ENCODE measurements around the gene GTF2E1.
"Not testable (repeated sequence)": the region's sequence is repeated elsewhere in the genome, so short reads cannot be mapped to it uniquely, and the experiment has no call there.

The GTF2E1 gene

GRCh38 chr3:120752865-120753264 is 10.3 kb downstream of the GTF2E1 start:
- no peak for DNase-seq (ENCODE audit: low read depth, low spot score)
- no peak overlapping the region for H3K4me3 ChIP-seq (ENCODE audit: low read depth, low read length)
- TF ChIP-seq, protein P1, sequence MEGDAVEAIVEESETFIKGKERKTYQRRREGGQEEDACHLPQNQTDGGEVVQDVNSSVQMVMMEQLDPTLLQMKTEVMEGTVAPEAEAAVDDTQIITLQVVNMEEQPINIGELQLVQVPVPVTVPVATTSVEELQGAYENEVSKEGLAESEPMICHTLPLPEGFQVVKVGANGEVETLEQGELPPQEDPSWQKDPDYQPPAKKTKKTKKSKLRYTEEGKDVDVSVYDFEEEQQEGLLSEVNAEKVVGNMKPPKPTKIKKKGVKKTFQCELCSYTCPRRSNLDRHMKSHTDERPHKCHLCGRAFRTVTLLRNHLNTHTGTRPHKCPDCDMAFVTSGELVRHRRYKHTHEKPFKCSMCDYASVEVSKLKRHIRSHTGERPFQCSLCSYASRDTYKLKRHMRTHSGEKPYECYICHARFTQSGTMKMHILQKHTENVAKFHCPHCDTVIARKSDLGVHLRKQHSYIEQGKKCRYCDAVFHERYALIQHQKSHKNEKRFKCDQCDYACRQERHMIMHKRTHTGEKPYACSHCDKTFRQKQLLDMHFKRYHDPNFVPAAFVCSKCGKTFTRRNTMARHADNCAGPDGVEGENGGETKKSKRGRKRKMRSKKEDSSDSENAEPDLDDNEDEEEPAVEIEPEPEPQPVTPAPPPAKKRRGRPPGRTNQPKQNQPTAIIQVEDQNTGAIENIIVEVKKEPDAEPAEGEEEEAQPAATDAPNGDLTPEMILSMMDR (IDR thresholded peaks at IDR 0.05; ENCODE audit: low read depth, low read length), result no peak
- in situ Hi-C loops (cut with HindIII; ENCODE audit: low sequenced_read_pairs), result no loop called here

- no peak overlapping the region for H3K4me3 ChIP-seq (ENCODE audit: low read depth, low read length)
- DNase-seq (ENCODE audit: low read depth, low spot score), result no peak
- in situ Hi-C loops (cut with HindIII; ENCODE audit: low sequenced_read_pairs), result no loop called here
- TF ChIP-seq, protein P1 (IDR thresholded peaks at IDR 0.05; ENCODE audit: low read depth, low read length), result no peak
Measured at GRCh38 chr3:120753810-120754209, 11.3 kb downstream of the GTF2E1 start.

GRCh38 chr3:120756061-120756460 is 13.5 kb downstream of the GTF2E1 start:
- in situ Hi-C loops (cut with HindIII; ENCODE audit: low sequenced_read_pairs), result no loop called here
- no peak overlapping the region for H3K4me3 ChIP-seq (ENCODE audit: low read depth, low read length)
- no peak for DNase-seq (ENCODE audit: low read depth, low spot score)
- TF ChIP-seq, protein P1 (IDR thresholded peaks at IDR 0.05; ENCODE audit: low read depth, low read length), result no peak

- in situ Hi-C loops (cut with HindIII; ENCODE audit: low sequenced_read_pairs); DNase-seq (ENCODE audit: low read depth, low spot score); H3K4me3 ChIP-seq (ENCODE audit: low read depth, low read length): not testable (repeated sequence)
Measured at GRCh38 chr3:120758551-120758950, 16.0 kb downstream of the GTF2E1 start.

GRCh38 chr3:120762615-120763014 is 20.1 kb downstream of the GTF2E1 start:
- no peak overlapping the region for H3K4me3 ChIP-seq (ENCODE audit: low read depth, low read length)
- no peak for DNase-seq (ENCODE audit: low read depth, low spot score)
- in situ Hi-C loops (cut with HindIII; ENCODE audit: low sequenced_read_pairs), result no loop called here
- TF ChIP-seq, protein P1 (IDR thresholded peaks at IDR 0.05; ENCODE audit: low read depth, low read length), result no peak

DNA sequence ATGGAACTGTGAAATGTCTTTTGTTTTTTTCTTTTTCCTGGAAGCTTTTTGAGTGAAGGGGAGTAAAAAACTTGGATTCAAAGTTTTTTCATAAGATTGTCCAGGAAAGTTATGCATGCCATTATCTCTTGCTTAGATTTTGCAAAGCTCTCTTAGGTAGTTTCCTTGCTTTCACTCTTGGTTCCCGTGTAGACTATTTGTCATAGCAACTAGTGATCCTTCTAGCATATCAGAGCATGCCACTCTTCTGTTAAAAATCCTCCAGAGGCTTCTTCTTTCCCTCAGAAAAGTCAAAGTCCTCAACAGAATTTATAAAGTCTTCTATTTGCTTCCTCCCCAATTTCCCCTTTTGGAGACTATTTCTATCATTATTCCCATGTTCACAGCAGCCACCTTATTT is 21.1 kb downstream of the GTF2E1 start:
- in situ Hi-C loops (cut with HindIII; ENCODE audit: low sequenced_read_pairs), result no loop called here

GRCh38 chr3:120764206-120764605 is 21.7 kb downstream of the GTF2E1 start:
- DNase-seq (ENCODE audit: low read depth, low spot score), result no peak
- H3K4me3 ChIP-seq (ENCODE audit: low read depth, low read length), result no peak overlapping the region
- TF ChIP-seq, protein P1 (IDR thresholded peaks at IDR 0.05; ENCODE audit: low read depth, low read length), result no peak
- in situ Hi-C loops (cut with HindIII; ENCODE audit: low sequenced_read_pairs), result no loop called here

More for the DNA sequence above, 21.1 kb downstream of the GTF2E1 start:
- TF ChIP-seq, protein P1 (IDR thresholded peaks at IDR 0.05; ENCODE audit: low read depth, low read length), result no peak
- H3K4me3 ChIP-seq (ENCODE audit: low read depth, low read length), result no peak overlapping the region
- DNase-seq (ENCODE audit: low read depth, low spot score), result no peak
